C4-2B (cell line): ENCODE measurements around the gene USP48.
A peak's percentile ranks its signal among the peaks of the same experiment; 100 is the strongest.

Experiments used
- H3K27ac ChIP-seq: fragments of 450-650 bp; 2 replicates; pipeline ENCODE4 v1.5.1; 2017
- CTCF ChIP-seq: fragments of 450-650 bp; conservative IDR thresholded peaks from 2 replicates; pipeline ENCODE4 v1.5.1; 2017; ENCODE audit warnings: mild to moderate bottlenecking
- ZFX ChIP-seq: fragments of 450-650 bp; IDR thresholded peaks from 2 replicates; pipeline ENCODE4 v1.6.1; 2017

The USP48 gene

GRCh38 chr1:21703318-21703963 is 79.5 kb downstream of the USP48 start:
- no peak overlapping the region for H3K27ac ChIP-seq
- no peak for TF ChIP-seq ZFX
- TF ChIP-seq CTCF: peak; percentile 43

GRCh38 chr1:21702780-21703179 is 80.2 kb downstream of the USP48 start:
- TF ChIP-seq CTCF (no peak), ZFX (no peak)
- no peak overlapping the region for H3K27ac ChIP-seq

- no peak overlapping the region for H3K27ac ChIP-seq
- TF ChIP-seq CTCF (no peak), ZFX (no peak)
Measured at GRCh38 chr1:21701401-21701800, 81.5 kb downstream of the USP48 start.

GRCh38 chr1:21700094-21700493 is 82.9 kb downstream of the USP48 start:
- TF ChIP-seq ZFX: no peak
- TF ChIP-seq CTCF: no peak
- H3K27ac ChIP-seq: no peak overlapping the region

GRCh38 chr1:21696931-21697330 is 86.0 kb downstream of the USP48 start:
- TF ChIP-seq ZFX (no peak), CTCF (no peak)
- no peak overlapping the region for H3K27ac ChIP-seq

GRCh38 chr1:21693732-21694131 is 89.2 kb downstream of the USP48 start:
- TF ChIP-seq ZFX: no peak

GRCh38 chr1:21691739-21692138 is 91.2 kb downstream of the USP48 start:
- H3K27ac ChIP-seq: no peak overlapping the region
- no peak for TF ChIP-seq ZFX

More at GRCh38 chr1:21693732-21694131, 89.2 kb downstream of the USP48 start:
- H3K27ac ChIP-seq: no peak overlapping the region

GRCh38 chr1:21689661-21690372 is 93.1 kb downstream of the USP48 start:
- TF ChIP-seq ZFX (no peak), CTCF (no peak)
- no peak overlapping the region for H3K27ac ChIP-seq
